Mammary epithelial cell (primary cell): ENCODE measurements around the gene SMAP2.

Experiments
- EZH2 ChIP-seq: IDR thresholded peaks from 2 replicates; pipeline ENCODE4 v1.6.1; 2012; ENCODE audit warnings: low read length, inconsistent platforms, borderline replicate concordance
- TF ChIP-seq, protein P1 (sequence below), 2 donors: IDR thresholded peaks in 1 of 2; conservative IDR thresholded peaks in 1 of 2; 2 replicates each; pipeline ENCODE4 v1.5.1; 2011 to 2012; ENCODE audit warnings: inconsistent platforms in 2 of 2, low read length in 2 of 2, mild to moderate bottlenecking in 2 of 2, control low read depth in 1 of 2, low read depth in 1 of 2; ENCODE audit not compliant: insufficient read depth in 1 of 2; ENCODE audit errors: extremely low read depth in 1 of 2

DNA sequence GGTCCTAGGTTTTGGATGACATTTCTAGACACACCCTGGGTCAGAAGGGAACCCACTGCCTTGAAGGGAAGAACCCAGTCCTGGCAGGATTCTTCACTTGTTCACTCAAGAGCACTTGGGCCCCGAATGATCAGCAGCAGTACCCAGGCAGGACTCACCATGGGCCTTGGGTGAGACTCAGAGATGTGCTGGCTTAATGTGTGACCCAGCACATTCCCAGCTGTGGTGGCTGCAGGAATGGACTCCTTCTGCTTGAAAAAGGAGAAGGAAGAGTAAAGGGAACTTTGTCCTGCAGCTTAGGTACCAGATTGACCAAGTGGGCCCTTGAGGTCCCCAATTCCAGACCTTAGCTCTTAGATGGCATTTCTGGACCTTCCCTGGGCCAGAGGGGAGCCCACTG lies 12.3 kb upstream of the SMAP2 start:
- TF ChIP-seq, protein P1, sequence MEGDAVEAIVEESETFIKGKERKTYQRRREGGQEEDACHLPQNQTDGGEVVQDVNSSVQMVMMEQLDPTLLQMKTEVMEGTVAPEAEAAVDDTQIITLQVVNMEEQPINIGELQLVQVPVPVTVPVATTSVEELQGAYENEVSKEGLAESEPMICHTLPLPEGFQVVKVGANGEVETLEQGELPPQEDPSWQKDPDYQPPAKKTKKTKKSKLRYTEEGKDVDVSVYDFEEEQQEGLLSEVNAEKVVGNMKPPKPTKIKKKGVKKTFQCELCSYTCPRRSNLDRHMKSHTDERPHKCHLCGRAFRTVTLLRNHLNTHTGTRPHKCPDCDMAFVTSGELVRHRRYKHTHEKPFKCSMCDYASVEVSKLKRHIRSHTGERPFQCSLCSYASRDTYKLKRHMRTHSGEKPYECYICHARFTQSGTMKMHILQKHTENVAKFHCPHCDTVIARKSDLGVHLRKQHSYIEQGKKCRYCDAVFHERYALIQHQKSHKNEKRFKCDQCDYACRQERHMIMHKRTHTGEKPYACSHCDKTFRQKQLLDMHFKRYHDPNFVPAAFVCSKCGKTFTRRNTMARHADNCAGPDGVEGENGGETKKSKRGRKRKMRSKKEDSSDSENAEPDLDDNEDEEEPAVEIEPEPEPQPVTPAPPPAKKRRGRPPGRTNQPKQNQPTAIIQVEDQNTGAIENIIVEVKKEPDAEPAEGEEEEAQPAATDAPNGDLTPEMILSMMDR (conservative IDR thresholded peaks at IDR 0.05 in 1 of 2, IDR thresholded peaks at IDR 0.05 in 1 of 2; ENCODE audit: extremely low read depth in 1 of 2, insufficient read depth in 1 of 2, low read depth in 1 of 2, low read length in 2 of 2) = no peak
- TF ChIP-seq EZH2 = no peak
